Stimulated activated CD8-positive, alpha-beta memory T cell treated with anti-CD3 and anti-CD28 coated beads, Interleukin-15, amount 100 ng/mL, for 48 hours (primary cell): ENCODE results near the gene IRF2.

Source experiments
- DNase-seq, 2 donors: peaks; one replicate each; pipeline ENCODE4 v3.0.0-alpha.2; 2020; ENCODE audit warnings: low read depth in 2 of 2

The IRF2 gene

GRCh38 chr4:184474263-184475095 lies at the start of gene IRF2:
Gene IRF2 (minus strand): TSS chr4:184474550. CDS start chr4:184429064, 45,486 bp downstream.
- peak; percentile 95 for DNase-seq

- DNase-seq, result no peak
These were observed 41.3 kb upstream of the IRF2 start for GRCh38 chr4:184515606-184516005.

- DNase-seq, result peak; percentile 73 to 80
These were observed 40.0 kb upstream of the IRF2 start for GRCh38 chr4:184514121-184514988.

GRCh38 chr4:184513802-184514120 lies 39.4 kb upstream of the IRF2 start:
- DNase-seq, result no peak

- no peak for DNase-seq
These were observed 36.8 kb upstream of the IRF2 start for GRCh38 chr4:184511156-184511555.

- no peak for DNase-seq
These were observed 36.1 kb upstream of the IRF2 start for GRCh38 chr4:184510401-184510800.

- peak; percentile 13 to 25 for DNase-seq
These were observed 32.3 kb upstream of the IRF2 start for GRCh38 chr4:184506527-184507121.

- DNase-seq, result no peak
These were observed 30.0 kb upstream of the IRF2 start for GRCh38 chr4:184504385-184504784.

- DNase-seq, result no peak
These were observed 29.5 kb upstream of the IRF2 start for GRCh38 chr4:184503869-184504300.

- no peak for DNase-seq
These were observed 26.6 kb upstream of the IRF2 start for GRCh38 chr4:184500748-184501589.

- DNase-seq, result no peak
These were observed 25.6 kb upstream of the IRF2 start for GRCh38 chr4:184499996-184500395.

GRCh38 chr4:184498598-184498997 lies 24.2 kb upstream of the IRF2 start:
- DNase-seq, result no peak

- no peak for DNase-seq
These were observed 15.4 kb upstream of the IRF2 start for GRCh38 chr4:184489771-184490170.

- DNase-seq, result no peak
These were observed 13.2 kb upstream of the IRF2 start for GRCh38 chr4:184487503-184487902.

GRCh38 chr4:184485279-184485678 lies 10.9 kb upstream of the IRF2 start:
- no peak for DNase-seq

- DNase-seq, result no peak
These were observed 7.2 kb upstream of the IRF2 start for GRCh38 chr4:184481544-184481943.

- DNase-seq, result no peak
These were observed 5.2 kb upstream of the IRF2 start for GRCh38 chr4:184479516-184479950.

- DNase-seq, result no peak
These were observed 3.0 kb upstream of the IRF2 start for GRCh38 chr4:184477201-184477999.

GRCh38 chr4:184476695-184477094 lies 2.3 kb upstream of the IRF2 start:
- DNase-seq, result no peak

GRCh38 chr4:184475498-184475897 lies 1.1 kb upstream of the IRF2 start:
- no peak for DNase-seq

GRCh38 chr4:184475096-184475461 lies 729 bp upstream of the IRF2 start:
- DNase-seq, result peak in 1 of 2 donors; percentile 63
